Naive thymus-derived CD4-positive, alpha-beta T cell (primary cell): ENCODE data around the gene LMTK2. TPM values are rescaled to one million over a fixed set of nuclear protein-coding genes. Genes with fewer than 3 reads are reported as not detected.

Experiments
- ATAC-seq: fragments of 150-1000 bp; cut with Tn5 transposase; 2 replicates; pipeline ENCODE4 v1.10.0; 2021; ENCODE audit warnings: mild to moderate bottlenecking, moderate library complexity
- CTCF ChIA-PET: fragments of 350-600 bp; sonication (Branson Sonifier 250); formaldehyde crosslinking; loops from one replicate; lab custom pipeline; 2021; ENCODE audit warnings: antibody characterized with exemption; lab: Charles Lee
- POLR2A ChIA-PET: fragments of 350-600 bp; sonication (Branson Sonifier 250); formaldehyde crosslinking; loops from one replicate; lab custom pipeline; 2021; ENCODE audit warnings: antibody characterized with exemption, inconsistent platforms; lab: Charles Lee
- DNase-seq, 9 donors: peaks; one replicate each; pipeline versions ENCODE4 v3.0.0 to v3.0.0-alpha.2; 2020 to 2022; ENCODE audit warnings: mixed read lengths in 1 of 9
- H3K27ac ChIP-seq: one replicate; pipeline ENCODE4 v1.7.0; 2013; ENCODE audit warnings: mild to moderate bottlenecking, low read depth, low read length, moderate library complexity
- H3K27me3 ChIP-seq, 2 donors: one replicate each; pipeline ENCODE4 v1.7.0; 2013; ENCODE audit warnings: low read length in 2 of 2, mild to moderate bottlenecking in 2 of 2, moderate library complexity in 2 of 2; ENCODE audit not compliant: control insufficient read depth in 2 of 2, insufficient read depth in 2 of 2
- H3K36me3 ChIP-seq, 3 experiments: 1 replicate in 2 of 3; 2 replicates in 1 of 3; pipeline ENCODE4 v1.7.0; 2013; ENCODE audit warnings: low read length in 3 of 3, mild to moderate bottlenecking in 3 of 3, moderate library complexity in 1 of 3; ENCODE audit not compliant: insufficient read depth in 3 of 3, control insufficient read depth in 2 of 3
- H3K4me1 ChIP-seq, 2 donors: one replicate each; pipeline ENCODE4 v1.7.0; 2013; ENCODE audit warnings: low read length in 2 of 2, mild to moderate bottlenecking in 2 of 2, moderate library complexity in 1 of 2; ENCODE audit not compliant: control insufficient read depth in 2 of 2, insufficient read depth in 2 of 2
- H3K4me3 ChIP-seq: 2 replicates; pipeline ENCODE4 v1.7.0; 2013; ENCODE audit warnings: mild to moderate bottlenecking, low read length
- H3K9me3 ChIP-seq, 3 experiments: 1 replicate in 2 of 3; 2 replicates in 1 of 3; pipeline ENCODE4 v1.7.0; 2013; ENCODE audit warnings: low read length in 3 of 3; ENCODE audit not compliant: control insufficient read depth in 2 of 3
- H3K27ac Mint-ChIP-seq, 9 donors: one replicate each; pipeline ENCODE4 v1.8.0; 2020 to 2022; ENCODE audit warnings: mixed read lengths in 9 of 9, mild to moderate bottlenecking in 8 of 9, moderate library complexity in 5 of 9, inconsistent platforms in 2 of 9
- H3K27me3 Mint-ChIP-seq, 5 donors: one replicate each; pipeline ENCODE4 v1.8.0; 2021 to 2022; ENCODE audit warnings: mixed read lengths in 5 of 5, mild to moderate bottlenecking in 1 of 5
- H3K36me3 Mint-ChIP-seq, 5 donors: one replicate each; pipeline ENCODE4 v1.8.0; 2020 to 2022; ENCODE audit warnings: mixed read lengths in 5 of 5, mild to moderate bottlenecking in 3 of 5, inconsistent platforms in 1 of 5
- H3K4me1 Mint-ChIP-seq, 7 donors: one replicate each; pipeline ENCODE4 v1.8.0; 2020 to 2022; ENCODE audit warnings: mixed read lengths in 7 of 7, mild to moderate bottlenecking in 3 of 7, inconsistent platforms in 1 of 7
- H3K4me3 Mint-ChIP-seq, 10 donors: one replicate each; pipeline ENCODE4 v1.8.0; 2020 to 2022; ENCODE audit warnings: mild to moderate bottlenecking in 10 of 10, mixed read lengths in 10 of 10, moderate library complexity in 6 of 10, inconsistent platforms in 2 of 10
- H3K9me3 Mint-ChIP-seq, 11 donors: one replicate each; pipeline ENCODE4 v1.8.0; 2020 to 2022; ENCODE audit warnings: mixed read lengths in 11 of 11, mild to moderate bottlenecking in 4 of 11, inconsistent platforms in 1 of 11, moderate library complexity in 1 of 11
- intact Hi-C, 2 donors: fragments of 100-400 bp; cut with micrococcal nuclease; formaldehyde crosslinking; loops; one replicate each; pipeline ENCODE4 v1.15.1; 2023
- polyA plus RNA-seq, 2 donors: library from polyadenylated mRNA; unstranded; fragments of 300-500 nt; fragmentation: Illumina TruSeq; gene quantifications; one replicate each; pipeline ENCODE4 v1.2.3, GENCODE V29; 2021
- total RNA-seq, 6 experiments: library from RNA in 5 of 6; stranded (reverse) in 5 of 6; gene quantifications; 1 replicate in 5 of 6; 2 replicates in 1 of 6; pipeline ENCODE4 v1.2.3 and lab custom pipeline; 2021 to 2026

Gene LMTK2
- total and polyA plus RNA-seq, 7 experiments from 2014 or later: 2.2 to 29.1 (median 18.1) TPM

DNA sequence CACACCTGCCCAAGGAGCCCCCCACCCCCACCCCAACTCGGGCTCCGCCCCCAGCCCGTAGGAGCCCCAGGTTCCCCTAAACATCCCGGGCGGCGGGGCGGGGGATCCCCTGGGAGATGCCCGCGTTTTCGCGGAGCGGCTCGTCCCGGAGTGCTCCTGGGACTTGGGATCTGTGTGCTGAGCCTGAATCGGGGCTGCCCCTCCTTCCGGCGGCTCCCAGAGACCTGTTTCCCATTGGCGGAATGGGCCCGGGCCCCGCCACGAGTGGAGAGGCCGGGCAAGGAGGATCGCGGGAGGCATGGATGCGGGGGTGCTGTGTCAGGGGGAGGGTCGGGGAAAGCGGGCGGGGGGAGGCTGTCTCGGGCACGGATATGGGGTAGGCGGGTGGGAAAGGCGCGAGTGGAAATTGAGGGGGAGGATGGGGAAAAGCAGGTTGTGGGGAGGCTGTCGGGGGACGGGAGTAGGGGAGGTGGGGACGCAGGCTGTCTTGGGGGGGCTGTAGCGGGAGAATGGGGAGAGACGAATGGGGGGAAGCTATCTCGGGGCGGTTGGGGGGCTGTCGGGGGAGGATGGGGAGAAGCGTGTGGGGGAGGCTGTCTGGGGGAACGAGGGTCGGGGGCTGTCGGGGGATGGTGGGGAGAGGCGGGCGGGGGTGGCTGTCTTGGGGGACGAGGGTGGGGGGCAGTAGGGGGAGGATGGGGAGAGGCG lies 104.0 kb downstream of the LMTK2 start:
- no peak overlapping the region for H3K27ac Mint-ChIP-seq

DNA sequence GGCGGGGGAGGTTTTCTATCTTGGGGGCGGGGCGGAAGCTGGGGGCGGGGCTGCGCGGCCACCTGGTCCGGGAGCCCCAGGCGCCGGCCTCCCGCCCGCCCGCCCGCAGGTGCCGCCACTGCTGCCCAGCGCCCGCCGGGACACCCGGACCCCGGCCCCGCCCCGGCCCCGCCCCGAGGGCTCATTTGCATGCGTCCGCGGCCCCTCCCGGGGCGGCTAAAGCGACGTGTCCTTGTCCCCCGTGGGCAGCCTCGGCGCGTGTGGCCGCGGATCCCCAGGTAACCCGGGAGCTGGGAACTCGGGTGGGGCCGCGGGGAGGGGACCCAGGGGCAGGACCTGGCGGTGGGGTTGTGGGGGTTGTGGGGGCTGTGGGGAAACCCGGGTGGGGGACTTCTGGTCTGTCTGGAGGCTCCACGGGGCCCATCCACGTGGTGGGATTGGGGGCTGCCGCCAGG lies 104.6 kb downstream of the LMTK2 start, which contains the start of gene BHLHA15:
Gene BHLHA15, plus strand, starts transcription at position 219 of the 455 bp plus-strand sequence. CDS start 871 bp downstream, outside the sequence.
- ATAC-seq (no peak), DNase-seq (peak in 1 of 9 donors; percentile 48)
- intact Hi-C loops: loop anchor here in 1 of 2 donors (1.0 to 2.0 kb wide), 2 partner anchors 9 to 40 kb away; no protein-coding TSS in a partner anchor
- CTCF ChIA-PET: interaction anchor here (1.0 kb wide), 1 partner anchor 39 kb away, joined by 3 read pairs; no protein-coding TSS in a partner anchor
- H3K27me3 ChIP-seq: no peaks in the 10 kb centered on the region
- H3K27ac ChIP-seq: no peak within 1 kb of the TSS
- H3K9me3 ChIP-seq: no peaks in the 10 kb centered on the region
- Mint-ChIP-seq H3K4me1 (peaks cover 0 to 14% (median 5%) of the 10 kb centered on the region in 7 donors), H3K27ac (peak within 1 kb of the TSS in 5 of 9 donors; percentile 25 to 84 (median 58)), H3K9me3 (no peaks in the 10 kb centered on the region), H3K4me3 (peak within 1 kb of the TSS; percentile 48 to 79 (median 64)), H3K36me3 (peaks cover 0 to 22% (median 7%) of the 10 kb centered on the region in 5 donors), H3K27me3 (peaks cover 0 to 3% (median 0%) of the 10 kb centered on the region in 5 donors)
- peaks cover 0 to 5% of the 10 kb centered on the region in 2 donors for H3K4me1 ChIP-seq
- H3K36me3 ChIP-seq: peaks cover 0 to 21% (median 7%) of the 10 kb centered on the region in 3 experiments
- no peak within 1 kb of the TSS for H3K4me3 ChIP-seq
- POLR2A ChIA-PET: interaction anchor here (1.8 to 2.1 kb wide), 2 partner anchors 9 to 40 kb away, joined by 8 to 14 read pairs; partner anchors contain the start of gene TECPR1

More for the DNA sequence above, 104.0 kb downstream of the LMTK2 start:
- DNase-seq (no peak), ATAC-seq (no peak)
- Mint-ChIP-seq H3K27me3 (peaks cover 0 to 3% (median 0%) of the 10 kb centered on the region in 5 donors), H3K4me1 (peaks cover 0 to 20% (median 9%) of the 10 kb centered on the region in 7 donors), H3K9me3 (no peaks in the 10 kb centered on the region), H3K36me3 (peaks cover 5 to 23% (median 11%) of the 10 kb centered on the region in 5 donors), H3K4me3 (peak overlapping the region in 5 of 10 donors; percentile 42 to 76 (median 55))
- no peaks in the 10 kb centered on the region for H3K27me3 ChIP-seq
- H3K36me3 ChIP-seq: peaks cover 0 to 21% (median 11%) of the 10 kb centered on the region in 3 experiments
- no peak overlapping the region for H3K27ac ChIP-seq
- H3K4me1 ChIP-seq: peaks cover 0 to 5% of the 10 kb centered on the region in 2 donors
- ChIA-PET POLR2A (interaction anchor here (1.8 to 2.1 kb wide), 2 partner anchors 8 to 41 kb away, joined by 8 to 14 read pairs; partner anchors contain the start of gene TECPR1), CTCF (no interaction called here)
- H3K4me3 ChIP-seq: no peak overlapping the region
- intact Hi-C loops: loop anchor here in 1 of 2 donors (1.0 to 2.0 kb wide), 2 partner anchors 8 to 40 kb away; no protein-coding TSS in a partner anchor
- no peaks in the 10 kb centered on the region for H3K9me3 ChIP-seq

DNA sequence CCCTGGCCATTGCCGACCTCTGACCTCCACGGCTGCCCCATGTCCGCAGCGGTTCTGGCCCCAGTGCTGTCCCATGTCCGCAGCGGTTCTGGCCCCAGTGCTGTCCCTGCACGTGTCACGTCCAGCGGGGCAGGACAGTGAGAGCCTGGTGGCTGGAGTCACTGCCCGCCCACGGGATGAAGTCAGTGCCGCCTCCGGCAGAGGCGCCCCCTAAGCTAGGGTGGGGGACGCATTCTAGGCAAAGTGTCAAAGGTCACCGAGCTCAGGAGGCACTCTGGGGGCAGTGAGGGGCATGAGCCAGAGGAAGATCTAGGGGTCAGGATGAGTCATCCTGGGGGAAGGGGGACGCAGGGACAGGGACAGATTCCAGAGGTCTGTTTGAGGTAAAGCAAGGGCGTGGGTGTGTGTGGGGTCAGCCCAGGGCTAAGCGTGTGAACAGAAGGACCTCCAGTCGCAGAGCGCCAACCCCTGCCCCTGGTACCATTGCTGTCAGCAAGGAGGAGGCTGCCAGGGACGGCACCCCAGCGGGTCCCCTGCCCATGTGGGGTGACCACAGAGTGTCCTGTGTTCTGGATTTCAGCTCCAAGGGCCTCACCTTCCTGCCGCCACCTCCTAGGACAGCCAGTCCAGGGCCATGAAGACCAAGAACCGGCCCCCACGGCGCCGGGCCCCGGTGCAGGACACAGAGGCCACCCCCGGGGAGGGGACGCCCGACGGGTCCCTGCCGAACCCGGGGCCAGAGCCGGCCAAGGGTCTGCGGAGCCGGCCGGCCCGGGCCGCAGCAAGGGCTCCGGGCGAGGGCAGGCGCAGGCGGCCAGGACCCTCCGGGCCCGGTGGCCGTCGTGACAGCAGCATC lies 105.2 kb downstream of the LMTK2 start:
- Mint-ChIP-seq H3K36me3 (peaks cover 0 to 18% (median 7%) of the 10 kb centered on the region in 5 donors), H3K27me3 (peaks cover 0 to 3% (median 0%) of the 10 kb centered on the region in 5 donors), H3K27ac (peak overlapping the region in 5 of 9 donors; percentile 25 to 84 (median 58)), H3K4me1 (peaks cover 0 to 14% (median 5%) of the 10 kb centered on the region in 7 donors), H3K9me3 (no peaks in the 10 kb centered on the region), H3K4me3 (peak overlapping the region; percentile 48 to 79 (median 64))
- peaks cover 0 to 17% (median under 1%) of the 10 kb centered on the region in 3 experiments for H3K36me3 ChIP-seq
- no peak overlapping the region for H3K27ac ChIP-seq
- H3K9me3 ChIP-seq: no peaks in the 10 kb centered on the region
- H3K4me1 ChIP-seq: peaks cover 0 to 5% of the 10 kb centered on the region in 2 donors
- DNase-seq (no peak), ATAC-seq (no peak)
- CTCF ChIA-PET: interaction anchor here (0.6 to 1.0 kb wide), 2 partner anchors 9 to 39 kb away, joined by 3 read pairs; no protein-coding TSS in a partner anchor
- POLR2A ChIA-PET: interaction anchor here (1.8 to 2.1 kb wide), 2 partner anchors 9 to 39 kb away, joined by 8 to 14 read pairs; partner anchors contain the start of gene TECPR1
- H3K4me3 ChIP-seq: no peak overlapping the region
- intact Hi-C loops: loop anchor here in 1 of 2 donors (1.0 to 2.0 kb wide), 2 partner anchors 10 to 39 kb away; no protein-coding TSS in a partner anchor
- H3K27me3 ChIP-seq: no peaks in the 10 kb centered on the region

DNA sequence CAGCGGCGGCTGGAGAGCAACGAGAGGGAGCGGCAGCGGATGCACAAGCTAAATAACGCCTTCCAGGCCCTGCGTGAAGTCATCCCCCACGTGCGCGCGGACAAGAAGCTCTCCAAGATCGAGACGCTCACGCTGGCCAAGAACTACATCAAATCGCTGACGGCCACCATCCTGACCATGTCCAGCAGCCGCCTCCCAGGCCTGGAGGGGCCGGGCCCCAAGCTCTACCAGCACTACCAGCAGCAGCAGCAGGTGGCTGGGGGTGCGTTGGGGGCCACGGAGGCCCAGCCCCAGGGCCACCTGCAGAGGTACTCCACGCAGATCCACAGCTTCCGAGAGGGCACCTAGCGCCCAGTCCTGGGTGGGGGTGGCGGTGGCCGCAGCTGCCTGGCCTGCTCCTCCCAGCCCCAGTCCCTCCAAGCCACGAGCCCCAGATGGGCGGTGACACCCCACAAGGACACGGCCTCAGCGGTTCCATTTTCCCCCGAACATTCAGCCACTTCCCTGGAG lies 105.9 kb downstream of the LMTK2 start:
- Histone ChIP-seq H3K9me3 (no peaks in the 10 kb centered on the region), H3K27ac (no peak overlapping the region), H3K4me1 (peaks cover 0 to 5% of the 10 kb centered on the region in 2 donors), H3K27me3 (no peaks in the 10 kb centered on the region), H3K36me3 (peaks cover 0 to 17% (median 0%) of the 10 kb centered on the region in 3 experiments), H3K4me3 (no peak overlapping the region)
- no peak for DNase-seq
- H3K4me1 Mint-ChIP-seq: peaks cover 0 to 9% (median 5%) of the 10 kb centered on the region in 7 donors
- H3K27me3 Mint-ChIP-seq: peaks cover 0 to 3% (median 0%) of the 10 kb centered on the region in 5 donors
- ChIA-PET POLR2A (interaction anchor here (1.8 to 2.1 kb wide), 2 partner anchors 10 to 39 kb away, joined by 8 to 14 read pairs; partner anchors contain the start of gene TECPR1), CTCF (interaction anchor here (0.6 kb wide), 1 partner anchor 10 kb away, joined by 3 read pairs; no protein-coding TSS in a partner anchor)
- H3K4me3 Mint-ChIP-seq: peak overlapping the region in 3 of 10 donors; percentile 43 to 73 (median 60)
- intact Hi-C loops: no loop called here
- peak overlapping the region in 4 of 9 donors; percentile 8 to 60 (median 36) for H3K27ac Mint-ChIP-seq
- H3K9me3 Mint-ChIP-seq: no peaks in the 10 kb centered on the region
- ATAC-seq: no peak
- peaks cover 0 to 11% (median under 1%) of the 10 kb centered on the region in 5 donors for H3K36me3 Mint-ChIP-seq

DNA sequence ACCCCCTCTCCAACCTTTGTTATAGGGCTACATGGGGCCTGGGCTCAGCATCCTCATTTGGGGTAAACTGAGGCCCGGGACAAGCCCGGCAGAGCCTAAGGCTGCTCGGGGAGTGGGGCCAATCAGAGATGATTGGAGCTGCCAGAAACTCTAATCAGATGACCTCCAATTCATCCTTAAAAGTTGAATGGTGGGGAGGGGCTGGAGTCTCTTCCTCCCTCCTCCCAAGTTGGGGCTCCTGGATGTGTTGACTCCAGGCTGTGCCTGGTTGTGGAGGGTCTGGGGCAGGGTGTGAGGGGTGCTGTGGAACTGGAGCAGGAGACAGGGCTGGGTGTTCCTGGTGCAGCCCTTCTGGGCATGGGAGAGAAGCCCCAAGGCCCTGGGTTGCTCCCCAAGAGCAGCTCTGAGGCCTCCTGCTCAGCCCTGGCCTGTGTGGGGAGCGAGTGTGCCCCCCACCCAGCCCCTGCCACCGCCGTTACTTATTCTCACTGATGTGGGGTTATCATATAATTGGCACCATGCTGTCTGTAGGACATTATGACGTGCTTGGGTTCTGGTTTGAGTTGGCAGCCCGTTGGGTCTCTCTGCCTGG lies 106.7 kb downstream of the LMTK2 start:
- H3K27me3 Mint-ChIP-seq: peaks cover 0 to 3% (median 0%) of the 10 kb centered on the region in 5 donors
- Histone ChIP-seq H3K27me3 (no peaks in the 10 kb centered on the region), H3K4me1 (peaks cover 0 to 5% of the 10 kb centered on the region in 2 donors), H3K9me3 (no peaks in the 10 kb centered on the region), H3K36me3 (peaks cover 0 to 23% (median 0%) of the 10 kb centered on the region in 3 experiments), H3K27ac (no peak overlapping the region), H3K4me3 (no peak overlapping the region)
- no peaks in the 10 kb centered on the region for H3K9me3 Mint-ChIP-seq
- DNase-seq (no peak), ATAC-seq (no peak)
- peaks cover 0 to 14% (median 0%) of the 10 kb centered on the region in 5 donors for H3K36me3 Mint-ChIP-seq
- peak overlapping the region in 5 of 10 donors; percentile 13 to 73 (median 57) for H3K4me3 Mint-ChIP-seq
- H3K27ac Mint-ChIP-seq: peak overlapping the region in 4 of 9 donors; percentile 28 to 67 (median 53)
- ChIA-PET POLR2A (no interaction called here), CTCF (no interaction called here)
- peaks cover 4 to 12% (median 9%) of the 10 kb centered on the region in 7 donors for H3K4me1 Mint-ChIP-seq
- intact Hi-C loops: no loop called here
